ENCODE measurements around the gene DHRSX.

Gene DHRSX

GRCh38 chrX:2446815-2447214 is 54.0 kb downstream of the DHRSX start:
- Histone ChIP-seq H3K4me1 (ENCODE audit: insufficient read depth, low read length) (peaks cover 6% of the 10 kb centered on the region; the same call in 1 of the 2 replicates), H3K36me3 (ENCODE audit: insufficient read depth, low read depth, low read length) (0 out of 2 replicates have a peak, but pooled peaks cover 7% of the 10 kb centered on the region), H3K27ac (ENCODE audit: low read length) (no peak overlapping the region), H3K9ac (ENCODE audit: low read depth, low read length) (no peak overlapping the region), H3K9me3 (ENCODE audit: insufficient read depth, low read depth, low read length) (no peaks in the 10 kb centered on the region), H3K27me3 (ENCODE audit: insufficient read depth, low read length) (no peaks in the 10 kb centered on the region), H3K4me3 (ENCODE audit: low read length) (no peak overlapping the region)

GRCh38 chrX:2445662-2446623 is 54.8 kb downstream of the DHRSX start:
- H3K27ac ChIP-seq (ENCODE audit: low read length) = no peak overlapping the region
- no peaks in the 10 kb centered on the region for H3K27me3 ChIP-seq (ENCODE audit: insufficient read depth, low read length)
- 0 out of 2 replicates have a peak, but pooled peaks cover 7% of the 10 kb centered on the region for H3K9me3 ChIP-seq (ENCODE audit: insufficient read depth, low read depth, low read length)
- H3K36me3 ChIP-seq (ENCODE audit: insufficient read depth, low read depth, low read length) = peaks cover 13% of the 10 kb centered on the region
- no peak overlapping the region for H3K4me3 ChIP-seq (ENCODE audit: low read length)
- peaks cover 6% of the 10 kb centered on the region; the same call in 1 of the 2 replicates for H3K4me1 ChIP-seq (ENCODE audit: insufficient read depth, low read length)
- no peak overlapping the region for H3K9ac ChIP-seq (ENCODE audit: low read depth, low read length)

DNA sequence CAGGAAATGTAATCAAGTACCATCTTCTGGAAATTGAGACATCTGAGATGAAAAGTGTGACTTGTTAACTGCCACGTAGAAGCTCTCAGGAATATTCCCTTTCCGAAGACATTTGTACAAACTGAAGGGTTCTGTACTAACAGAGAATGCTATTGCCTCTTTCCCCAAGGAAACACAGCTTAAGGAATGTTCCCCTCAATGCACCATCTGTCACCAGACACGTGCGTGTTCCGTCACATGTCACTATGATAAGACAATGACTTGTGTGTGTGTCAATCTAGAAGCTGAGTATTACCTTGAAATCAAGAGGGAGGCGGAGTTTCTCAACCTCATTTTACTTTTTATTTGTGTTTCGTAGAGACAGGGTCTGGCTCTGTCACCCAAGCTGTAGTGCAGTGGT is 58.1 kb downstream of the DHRSX start:
- peaks cover 22% of the 10 kb centered on the region for H3K9me3 ChIP-seq (ENCODE audit: insufficient read depth, low read depth, low read length)
- no peaks in the 10 kb centered on the region for H3K27me3 ChIP-seq (ENCODE audit: insufficient read depth, low read length)

GRCh38 chrX:2441466-2441865 is 59.3 kb downstream of the DHRSX start:
- no peak overlapping the region for H3K9ac ChIP-seq (ENCODE audit: low read depth, low read length)

More for the DNA sequence above, 58.1 kb downstream of the DHRSX start:
- Histone ChIP-seq H3K27ac (ENCODE audit: low read length) (no peak overlapping the region), H3K36me3 (ENCODE audit: insufficient read depth, low read depth, low read length) (peaks cover 31% of the 10 kb centered on the region), H3K4me1 (ENCODE audit: insufficient read depth, low read length) (no peaks in the 10 kb centered on the region), H3K9ac (ENCODE audit: low read depth, low read length) (no peak overlapping the region), H3K4me3 (ENCODE audit: low read length) (no peak overlapping the region)

GRCh38 chrX:2439613-2440012 is 61.2 kb downstream of the DHRSX start:
- Histone ChIP-seq H3K27me3 (ENCODE audit: insufficient read depth, low read length) (no peaks in the 10 kb centered on the region), H3K4me3 (ENCODE audit: low read length) (peak overlapping the region; percentile 7; the same call in 1 of the 2 replicates), H3K4me1 (ENCODE audit: insufficient read depth, low read length) (no peaks in the 10 kb centered on the region), H3K27ac (ENCODE audit: low read length) (no peak overlapping the region), H3K9me3 (ENCODE audit: insufficient read depth, low read depth, low read length) (peaks cover 22% of the 10 kb centered on the region), H3K9ac (ENCODE audit: low read depth, low read length) (no peak overlapping the region), H3K36me3 (ENCODE audit: insufficient read depth, low read depth, low read length) (peaks cover 28% of the 10 kb centered on the region)

More at GRCh38 chrX:2441466-2441865, 59.3 kb downstream of the DHRSX start:
- Histone ChIP-seq H3K36me3 (ENCODE audit: insufficient read depth, low read depth, low read length) (peaks cover 28% of the 10 kb centered on the region), H3K27ac (ENCODE audit: low read length) (no peak overlapping the region), H3K9me3 (ENCODE audit: insufficient read depth, low read depth, low read length) (peaks cover 22% of the 10 kb centered on the region), H3K4me3 (ENCODE audit: low read length) (no peak overlapping the region), H3K27me3 (ENCODE audit: insufficient read depth, low read length) (no peaks in the 10 kb centered on the region), H3K4me1 (ENCODE audit: insufficient read depth, low read length) (no peaks in the 10 kb centered on the region)

DNA sequence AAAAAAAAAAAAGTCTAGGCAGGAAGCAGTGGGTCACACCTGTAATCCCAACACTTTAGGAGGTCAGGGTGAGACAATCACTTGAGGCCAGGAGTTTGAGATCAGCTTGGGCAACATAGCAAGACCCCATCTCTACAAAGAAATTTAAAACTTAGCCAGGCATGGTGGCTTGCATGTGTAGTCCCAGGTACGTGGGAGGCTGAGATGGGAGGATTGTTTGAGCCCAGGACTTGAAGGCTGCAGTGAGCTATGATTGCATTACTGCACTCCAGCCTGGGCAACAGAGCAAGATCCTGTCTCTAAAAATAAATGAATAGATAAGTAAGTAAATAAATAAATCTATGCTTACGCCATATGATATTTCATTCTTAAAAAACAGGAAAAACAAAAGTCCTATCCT is 65.3 kb downstream of the DHRSX start:
- no peak overlapping the region for H3K4me3 ChIP-seq (ENCODE audit: low read length)
- H3K27ac ChIP-seq (ENCODE audit: low read length) = no peak overlapping the region
- H3K27me3 ChIP-seq (ENCODE audit: insufficient read depth, low read length) = no peaks in the 10 kb centered on the region
- no peaks in the 10 kb centered on the region for H3K4me1 ChIP-seq (ENCODE audit: insufficient read depth, low read length)
- H3K9ac ChIP-seq (ENCODE audit: low read depth, low read length) = no peak overlapping the region
- peaks cover 14% of the 10 kb centered on the region for H3K9me3 ChIP-seq (ENCODE audit: insufficient read depth, low read depth, low read length)
- peaks cover 19% of the 10 kb centered on the region for H3K36me3 ChIP-seq (ENCODE audit: insufficient read depth, low read depth, low read length)

- no peak overlapping the region for H3K4me3 ChIP-seq (ENCODE audit: low read length)
- peaks cover 9% of the 10 kb centered on the region for H3K36me3 ChIP-seq (ENCODE audit: insufficient read depth, low read depth, low read length)
- no peak overlapping the region for H3K9ac ChIP-seq (ENCODE audit: low read depth, low read length)
- peaks cover 4% of the 10 kb centered on the region for H3K9me3 ChIP-seq (ENCODE audit: insufficient read depth, low read depth, low read length)
- no peaks in the 10 kb centered on the region for H3K4me1 ChIP-seq (ENCODE audit: insufficient read depth, low read length)
- no peak overlapping the region for H3K27ac ChIP-seq (ENCODE audit: low read length)
- H3K27me3 ChIP-seq (ENCODE audit: insufficient read depth, low read length) = no peaks in the 10 kb centered on the region
Observed at GRCh38 chrX:2434270-2435163, 66.3 kb downstream of the DHRSX start.

GRCh38 chrX:2432298-2432863 is 68.4 kb downstream of the DHRSX start:
- Histone ChIP-seq H3K27ac (ENCODE audit: low read length) (no peak overlapping the region), H3K9ac (ENCODE audit: low read depth, low read length) (no peak overlapping the region)

DNA sequence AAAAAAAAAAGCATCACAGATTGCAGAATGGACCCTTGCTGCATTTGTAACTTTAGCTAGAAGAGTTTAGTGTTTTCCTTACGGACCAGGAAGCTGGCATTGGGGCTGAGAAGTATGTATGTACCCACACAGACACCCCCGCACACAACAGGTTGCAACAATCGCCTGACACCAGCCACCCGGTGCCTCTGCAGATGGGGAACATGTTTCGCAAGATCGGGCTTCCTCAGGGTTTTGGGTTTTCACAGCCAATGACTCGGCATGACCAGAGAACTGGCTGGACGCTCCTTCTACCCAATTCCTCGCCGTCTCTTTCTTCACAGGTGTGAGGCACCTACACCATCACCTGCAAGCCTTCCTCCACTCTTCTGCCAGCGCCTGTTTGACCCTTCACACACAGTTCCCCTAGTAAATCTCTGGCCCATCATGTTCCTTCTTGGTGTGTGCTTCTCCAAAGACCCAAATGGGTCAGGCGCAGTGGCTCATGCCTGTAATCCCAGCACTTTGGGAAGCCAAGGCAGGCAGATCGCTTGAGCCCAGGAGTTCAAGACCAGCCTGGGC is 70.4 kb downstream of the DHRSX start:
- no peaks in the 10 kb centered on the region for H3K27me3 ChIP-seq (ENCODE audit: insufficient read depth, low read length)
- no peak overlapping the region for H3K9ac ChIP-seq (ENCODE audit: low read depth, low read length)
- peaks cover 3% of the 10 kb centered on the region; the same call in 1 of the 2 replicates for H3K4me1 ChIP-seq (ENCODE audit: insufficient read depth, low read length)

More at GRCh38 chrX:2432298-2432863, 68.4 kb downstream of the DHRSX start:
- no peaks in the 10 kb centered on the region for H3K27me3 ChIP-seq (ENCODE audit: insufficient read depth, low read length)
- peaks cover 5% of the 10 kb centered on the region for H3K36me3 ChIP-seq (ENCODE audit: insufficient read depth, low read depth, low read length)
- H3K9me3 ChIP-seq (ENCODE audit: insufficient read depth, low read depth, low read length) = no peaks in the 10 kb centered on the region
- H3K4me1 ChIP-seq (ENCODE audit: insufficient read depth, low read length) = no peaks in the 10 kb centered on the region
- H3K4me3 ChIP-seq (ENCODE audit: low read length) = no peak overlapping the region

GRCh38 chrX:2427737-2428136 is 73.0 kb downstream of the DHRSX start:
- Histone ChIP-seq H3K36me3 (ENCODE audit: insufficient read depth, low read depth, low read length) (peaks cover 18% of the 10 kb centered on the region; the same call in 1 of the 2 replicates), H3K27me3 (ENCODE audit: insufficient read depth, low read length) (no peaks in the 10 kb centered on the region), H3K9ac (ENCODE audit: low read depth, low read length) (no peak overlapping the region), H3K4me3 (ENCODE audit: low read length) (no peak overlapping the region), H3K4me1 (ENCODE audit: insufficient read depth, low read length) (peaks cover 3% of the 10 kb centered on the region; the same call in 1 of the 2 replicates), H3K9me3 (ENCODE audit: insufficient read depth, low read depth, low read length) (no peaks in the 10 kb centered on the region), H3K27ac (ENCODE audit: low read length) (no peak overlapping the region)

More for the DNA sequence above, 70.4 kb downstream of the DHRSX start:
- no peaks in the 10 kb centered on the region for H3K9me3 ChIP-seq (ENCODE audit: insufficient read depth, low read depth, low read length)
- no peak overlapping the region for H3K4me3 ChIP-seq (ENCODE audit: low read length)
- no peak overlapping the region for H3K27ac ChIP-seq (ENCODE audit: low read length)
- peaks cover 6% of the 10 kb centered on the region for H3K36me3 ChIP-seq (ENCODE audit: insufficient read depth, low read depth, low read length)

- peaks cover 3% of the 10 kb centered on the region; the same call in 1 of the 2 replicates for H3K4me1 ChIP-seq (ENCODE audit: insufficient read depth, low read length)
- H3K27ac ChIP-seq (ENCODE audit: low read length) = no peak overlapping the region
Observed at GRCh38 chrX:2427147-2427546, 73.6 kb downstream of the DHRSX start.

More at GRCh38 chrX:2427147-2427546, 73.6 kb downstream of the DHRSX start:
- Histone ChIP-seq H3K9me3 (ENCODE audit: insufficient read depth, low read depth, low read length) (no peaks in the 10 kb centered on the region), H3K36me3 (ENCODE audit: insufficient read depth, low read depth, low read length) (peaks cover 18% of the 10 kb centered on the region; the same call in 1 of the 2 replicates), H3K27me3 (ENCODE audit: insufficient read depth, low read length) (no peaks in the 10 kb centered on the region), H3K4me3 (ENCODE audit: low read length) (no peak overlapping the region), H3K9ac (ENCODE audit: low read depth, low read length) (no peak overlapping the region)

Data from iPS-20b (cell line).